Umbilical cord (tissue), 2 donors: ENCODE data around the gene AASDHPPT. TPM values are rescaled to one million over a fixed set of nuclear protein-coding genes. Genes with fewer than 3 reads are reported as not detected.
"Not testable (repeated sequence)": the region's sequence is repeated elsewhere in the genome, so short reads cannot be mapped to it uniquely, and the experiment has no call there.

Experiments used
- DNase-seq: peaks from one replicate; pipeline ENCODE4 v3.0.0-alpha.2; 2015; ENCODE audit warnings: low spot score
- total RNA-seq: library from RNA; depleted of rRNA; stranded (reverse); fragments of >200 nt; gene quantifications from one replicate; pipeline ENCODE4 v1.2.3, GENCODE V29; 2014; ENCODE audit warnings: low replicate concordance; ENCODE audit not compliant: insufficient read depth

Gene AASDHPPT, protein sequence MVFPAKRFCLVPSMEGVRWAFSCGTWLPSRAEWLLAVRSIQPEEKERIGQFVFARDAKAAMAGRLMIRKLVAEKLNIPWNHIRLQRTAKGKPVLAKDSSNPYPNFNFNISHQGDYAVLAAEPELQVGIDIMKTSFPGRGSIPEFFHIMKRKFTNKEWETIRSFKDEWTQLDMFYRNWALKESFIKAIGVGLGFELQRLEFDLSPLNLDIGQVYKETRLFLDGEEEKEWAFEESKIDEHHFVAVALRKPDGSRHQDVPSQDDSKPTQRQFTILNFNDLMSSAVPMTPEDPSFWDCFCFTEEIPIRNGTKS
- total RNA-seq = 50.1 TPM

DNA sequence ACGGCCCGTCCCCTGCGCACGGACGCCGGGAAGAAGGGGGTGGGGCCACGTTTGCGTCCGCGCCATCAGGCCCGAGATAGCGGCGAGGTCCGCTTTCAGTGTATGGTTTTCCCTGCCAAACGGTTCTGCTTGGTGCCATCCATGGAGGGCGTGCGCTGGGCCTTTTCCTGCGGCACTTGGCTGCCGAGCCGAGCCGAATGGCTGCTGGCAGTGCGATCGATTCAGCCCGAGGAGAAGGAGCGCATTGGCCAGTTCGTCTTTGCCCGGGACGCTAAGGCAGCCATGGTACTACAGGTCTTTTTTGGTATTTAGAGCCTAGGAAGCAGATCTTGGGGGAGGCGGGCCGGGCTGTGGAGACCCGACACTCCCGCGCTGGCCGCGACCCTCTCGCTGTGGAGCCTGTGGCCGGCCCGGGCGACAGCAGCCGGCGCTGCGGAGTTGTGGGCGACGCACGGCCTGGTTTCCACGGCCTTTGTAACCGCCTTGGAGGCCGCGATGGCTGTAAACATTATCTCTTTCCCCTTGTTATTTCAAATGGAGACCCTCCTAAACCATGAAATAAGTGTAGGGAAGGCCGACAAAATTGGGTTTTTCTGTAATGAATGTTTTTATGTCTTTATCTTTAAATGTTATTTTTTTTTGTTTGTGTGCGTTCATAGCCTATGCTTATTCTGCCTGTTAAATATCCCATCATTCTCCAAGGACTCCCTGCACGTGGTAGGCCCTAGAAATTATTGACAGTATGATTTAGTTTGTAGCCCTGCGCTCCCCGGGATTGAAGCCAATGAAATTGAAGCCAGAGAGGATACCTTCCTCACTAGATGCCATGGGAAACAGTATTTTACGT is at the start of gene AASDHPPT:
Gene AASDHPPT (plus strand): TSS at position 54 of the 847 bp plus-strand sequence. CDS start 49 bp downstream, at position 103.
- peak; percentile 35 for DNase-seq

DNA sequence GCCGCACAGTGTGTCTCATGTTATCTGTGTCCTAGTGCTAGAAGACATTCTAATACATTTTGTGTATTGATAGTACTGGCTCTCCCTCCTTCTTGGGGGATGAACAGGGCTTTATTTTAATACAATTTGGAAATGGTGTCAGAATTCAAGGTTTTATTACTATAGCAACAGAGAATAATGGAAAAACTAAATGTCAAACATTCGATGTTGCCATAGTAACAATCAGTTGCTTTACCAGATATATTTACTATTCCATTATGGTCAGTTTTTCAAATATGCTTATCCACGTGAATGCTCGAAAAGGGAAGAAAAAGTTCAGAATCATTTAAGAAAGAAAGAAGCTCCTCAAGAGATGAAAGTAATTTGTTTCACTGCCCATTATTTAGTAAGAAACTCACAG is 46.9 kb upstream of the AASDHPPT start:
- no peak for DNase-seq

DNA sequence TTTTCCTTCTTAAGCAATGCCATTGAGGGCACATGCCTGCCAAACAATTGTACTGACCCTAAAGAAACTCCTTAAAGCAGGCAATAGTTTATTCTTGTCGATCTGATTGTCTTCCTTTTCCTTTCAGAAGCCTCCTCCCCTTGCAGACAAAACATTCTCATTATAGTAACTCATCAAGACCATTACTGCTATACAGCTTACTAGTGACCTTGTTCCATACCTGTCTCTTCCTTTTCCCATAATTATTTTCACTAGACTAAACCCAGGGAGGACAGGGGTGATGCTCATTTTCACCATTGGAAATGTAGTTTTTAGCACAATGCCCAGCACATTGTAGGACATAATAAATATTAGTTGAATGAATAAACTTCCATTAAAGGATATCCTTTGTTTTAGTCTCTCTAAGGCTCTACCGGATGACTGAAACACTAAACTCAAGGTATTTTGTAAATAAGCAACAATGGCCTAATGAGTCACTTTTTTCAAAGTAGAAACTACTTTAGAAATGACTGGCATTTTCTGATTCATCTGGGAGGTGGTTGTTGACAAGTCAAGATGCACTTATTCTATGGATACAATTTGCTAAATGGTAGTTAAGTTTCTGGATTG is 46.2 kb upstream of the AASDHPPT start:
- DNase-seq = no peak

DNA sequence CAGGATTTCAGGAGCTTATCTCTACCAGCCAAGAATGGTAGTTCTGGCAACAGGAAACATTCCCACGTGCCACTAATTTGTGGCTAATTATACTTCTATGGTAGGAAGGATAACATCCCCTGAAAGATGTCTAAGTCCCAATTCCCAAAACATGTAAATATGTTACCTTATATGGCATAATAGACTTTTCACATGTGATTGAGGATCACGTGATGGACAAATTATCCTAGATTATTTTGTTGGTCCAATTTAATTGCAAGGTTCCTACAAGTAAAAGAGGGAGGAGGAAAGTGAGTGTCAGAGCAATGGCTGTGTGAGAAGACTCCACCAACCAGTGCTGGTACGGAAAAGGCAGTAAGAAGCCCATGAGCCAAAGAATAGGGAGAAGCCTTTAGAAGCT is 45.5 kb upstream of the AASDHPPT start:
- no peak for DNase-seq

DNA sequence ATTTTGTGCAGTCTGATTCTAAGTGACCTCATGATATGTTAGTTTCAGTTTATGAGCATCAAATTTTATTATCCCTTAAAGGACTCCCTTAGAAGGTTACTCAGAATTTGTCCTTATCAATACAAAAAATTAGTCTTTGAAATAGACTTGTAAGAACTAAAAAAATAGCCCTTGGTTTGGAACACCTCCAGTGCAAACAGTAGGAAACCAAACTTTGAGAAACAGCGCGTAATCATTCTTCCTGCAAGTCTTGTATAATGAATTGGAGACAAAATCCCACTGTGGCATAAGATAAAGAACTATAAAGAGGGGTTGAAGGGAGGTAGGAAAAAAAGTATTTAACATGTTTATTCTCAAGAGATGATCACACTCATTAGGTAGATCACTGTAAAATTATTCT is 44.6 kb upstream of the AASDHPPT start:
- no peak for DNase-seq

DNA sequence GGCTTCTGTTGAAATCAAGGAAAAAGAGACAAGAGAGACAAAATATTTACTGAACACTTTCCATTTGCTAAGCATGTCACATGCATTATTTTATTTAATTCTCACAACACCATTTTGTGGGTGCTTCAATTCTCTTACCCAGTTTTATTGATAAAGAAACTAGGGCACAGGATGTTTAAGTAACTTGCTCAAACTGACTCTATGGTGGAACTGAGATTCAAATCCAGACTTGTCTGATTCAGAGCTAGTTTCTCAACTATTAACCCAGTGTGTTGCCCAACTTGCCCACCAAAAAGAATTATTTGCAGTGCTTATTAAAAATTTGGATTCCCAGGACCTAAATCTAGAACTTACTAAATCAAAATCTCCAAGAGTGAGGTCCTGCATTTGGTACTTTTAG is 33.9 kb upstream of the AASDHPPT start:
- DNase-seq = no peak

DNA sequence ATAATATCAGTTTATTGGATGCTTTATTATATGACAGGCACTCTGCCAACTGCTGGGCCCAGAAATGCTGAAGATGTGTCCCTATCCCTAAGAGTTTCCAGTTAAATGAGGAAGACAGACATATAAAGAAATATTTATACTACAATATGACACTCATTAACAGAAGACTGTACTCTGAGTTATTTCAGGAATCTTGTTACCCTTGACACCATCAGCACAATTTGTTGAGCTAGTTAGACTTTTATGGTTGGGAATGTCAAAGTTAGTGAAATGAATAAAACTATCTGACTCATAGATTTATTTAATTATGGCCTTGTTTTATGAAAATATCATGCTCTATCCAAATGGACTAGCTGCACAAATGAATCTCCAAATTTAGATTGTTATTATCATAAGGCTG is 29.8 kb upstream of the AASDHPPT start:
- DNase-seq = no peak

DNA sequence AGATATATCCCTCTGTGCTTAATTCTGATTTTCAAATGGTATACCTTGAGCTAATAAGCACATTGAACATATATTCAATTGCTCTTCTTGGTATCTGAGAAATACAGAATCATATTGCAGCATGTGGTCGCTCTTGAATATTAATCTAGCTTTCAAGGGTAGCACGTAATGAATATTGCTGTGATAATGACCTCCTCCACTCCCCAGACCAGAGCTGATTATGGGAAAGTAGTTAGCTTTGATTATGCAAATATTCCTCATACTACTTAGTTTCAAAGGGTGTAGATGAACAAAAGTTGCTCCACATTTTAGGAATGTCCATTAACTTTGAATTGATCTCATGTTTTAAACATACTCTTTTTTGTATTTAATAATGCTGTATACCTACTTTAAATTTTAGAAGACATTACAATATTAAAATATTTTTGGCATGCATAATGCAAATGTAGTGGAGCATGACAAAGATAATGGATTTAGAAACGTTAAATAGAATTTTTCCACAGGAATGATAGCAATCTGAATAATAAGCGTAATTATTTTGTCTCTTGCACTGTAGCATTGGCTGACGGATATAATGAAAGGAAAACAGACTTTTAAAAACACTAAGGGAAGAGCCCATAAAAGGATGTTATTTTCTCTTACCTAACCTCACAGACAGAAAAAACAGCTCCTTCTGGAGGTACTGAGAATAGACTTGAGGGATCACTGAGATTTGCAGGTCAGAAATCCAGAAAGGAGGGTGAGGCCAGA is 27.6 kb upstream of the AASDHPPT start:
- no peak for DNase-seq

DNA sequence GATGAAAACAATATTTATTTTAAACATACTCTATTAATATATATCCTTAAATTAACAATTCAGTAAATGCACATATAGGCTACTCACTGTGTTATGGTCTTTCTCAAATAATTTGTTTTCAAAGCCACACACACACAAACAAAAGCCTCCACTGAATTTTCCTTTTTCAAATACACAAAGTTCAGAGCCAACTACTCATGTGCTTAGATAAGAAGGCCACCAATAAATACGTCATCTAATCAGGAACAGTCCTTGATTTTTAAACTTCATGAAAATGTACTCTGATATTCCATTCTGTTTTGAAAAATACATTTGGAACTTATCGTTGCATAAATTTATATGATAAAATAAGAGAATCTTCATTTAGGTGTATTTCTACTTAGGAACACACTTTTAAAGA is 26.4 kb upstream of the AASDHPPT start:
- no peak for DNase-seq

DNA sequence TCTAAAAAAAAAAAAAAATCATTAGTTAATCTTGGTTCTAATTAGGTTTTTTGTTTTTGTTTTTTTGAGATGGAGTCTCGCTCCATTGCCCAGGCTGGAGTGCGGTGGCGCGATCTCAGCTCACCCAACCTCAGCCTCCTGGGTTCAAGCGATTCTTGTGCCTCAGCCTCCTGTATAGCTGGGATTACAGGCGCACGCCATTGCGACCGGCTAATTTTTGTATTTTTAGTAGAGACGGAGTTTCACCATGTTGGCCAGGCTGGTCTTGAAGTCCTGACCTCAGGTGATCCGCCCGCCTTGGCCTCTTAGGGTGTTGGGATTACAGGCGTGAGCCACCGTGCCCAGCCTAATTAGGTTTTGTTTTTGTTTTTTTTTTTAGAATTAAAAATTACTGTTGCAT is 19.1 kb upstream of the AASDHPPT start:
- DNase-seq = not testable (repeated sequence)

DNA sequence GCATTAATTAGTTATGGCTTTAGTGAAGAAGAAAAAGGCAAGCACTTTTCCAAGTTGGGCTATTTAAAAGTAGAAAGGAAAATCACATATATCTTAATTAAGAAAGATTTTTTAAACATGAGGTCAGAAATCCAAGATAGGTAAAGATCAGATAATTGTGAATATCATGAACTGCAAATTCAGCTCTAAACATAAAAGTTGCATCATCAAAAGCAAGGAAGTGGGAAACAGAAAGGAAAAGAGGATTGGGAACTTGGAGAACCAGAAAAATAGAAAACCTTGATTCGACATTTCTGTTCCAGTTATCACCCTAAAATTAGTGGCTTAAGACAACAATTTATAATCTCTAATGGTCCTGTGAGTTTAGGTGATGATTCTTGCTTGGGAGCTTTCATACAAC is 17.8 kb upstream of the AASDHPPT start:
- DNase-seq = no peak

DNA sequence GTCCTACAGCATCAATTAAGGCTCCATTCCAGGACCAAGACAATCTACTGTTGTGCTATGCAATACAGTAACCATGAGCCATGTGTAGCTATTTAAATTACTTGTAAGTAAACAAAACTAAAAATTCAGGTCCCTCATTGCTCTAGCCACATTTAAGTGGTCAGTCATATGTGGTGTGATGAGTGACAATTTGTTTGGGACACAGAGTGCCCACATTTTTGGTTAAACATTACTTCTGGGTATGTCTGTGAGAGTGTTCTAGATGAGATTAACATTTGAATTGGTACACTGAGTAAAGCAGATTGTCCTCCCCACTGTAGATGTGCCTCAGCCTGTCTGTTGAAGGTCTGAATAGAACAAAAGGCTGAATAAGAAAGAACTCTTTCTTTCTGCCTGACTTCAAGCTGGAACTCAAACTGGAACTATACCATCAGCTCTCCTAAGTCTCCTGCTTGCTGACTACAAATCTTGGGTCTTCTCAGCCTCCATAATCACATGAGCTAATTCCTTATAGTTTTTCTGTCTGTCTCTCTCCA is 16.1 kb upstream of the AASDHPPT start:
- no peak for DNase-seq

DNA sequence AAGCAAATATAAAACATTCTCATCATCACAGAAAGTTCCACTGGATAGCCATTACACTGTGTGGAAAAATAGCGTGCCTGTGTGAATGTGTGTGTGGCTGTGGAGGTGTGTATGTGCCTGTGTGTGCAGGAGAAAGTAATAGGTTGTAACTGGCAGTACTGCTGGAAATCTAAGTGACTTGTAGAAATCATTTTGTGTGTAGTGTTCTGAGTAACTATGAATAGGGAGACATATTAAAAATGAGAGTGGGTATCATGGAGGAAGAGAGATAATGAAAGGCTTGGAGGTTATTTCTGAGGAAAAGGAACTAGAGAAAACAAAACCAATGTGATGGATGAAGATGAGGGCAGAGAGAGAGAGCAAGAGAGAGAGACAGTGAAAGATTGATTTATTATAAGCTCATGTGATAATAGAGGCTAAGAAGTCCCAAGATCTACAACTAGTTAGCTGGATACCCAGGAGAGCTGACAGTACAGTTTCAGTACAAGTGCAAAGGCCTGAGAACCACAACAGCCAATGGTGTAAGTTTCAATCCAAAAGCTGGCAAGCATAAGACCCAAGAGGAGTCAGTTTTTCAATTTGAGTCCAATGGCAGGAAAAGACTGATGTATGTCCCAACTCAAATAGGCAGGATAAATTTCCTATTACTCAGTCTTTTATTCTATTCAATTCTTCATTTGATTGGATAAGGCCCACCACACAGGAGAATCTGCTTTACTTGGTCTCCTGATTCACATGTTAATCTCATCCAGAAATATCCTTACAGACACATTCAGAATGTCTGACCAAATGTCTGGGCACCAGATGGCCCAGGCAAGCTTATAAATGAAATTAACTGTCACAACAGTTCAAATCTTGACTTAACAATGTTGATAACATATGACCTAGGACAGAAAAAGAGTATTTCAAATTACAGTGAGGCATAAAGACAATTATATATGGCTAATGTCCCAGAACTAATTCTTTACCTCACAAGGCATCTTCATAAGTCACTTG is 15.2 kb upstream of the AASDHPPT start:
- DNase-seq = no peak

DNA sequence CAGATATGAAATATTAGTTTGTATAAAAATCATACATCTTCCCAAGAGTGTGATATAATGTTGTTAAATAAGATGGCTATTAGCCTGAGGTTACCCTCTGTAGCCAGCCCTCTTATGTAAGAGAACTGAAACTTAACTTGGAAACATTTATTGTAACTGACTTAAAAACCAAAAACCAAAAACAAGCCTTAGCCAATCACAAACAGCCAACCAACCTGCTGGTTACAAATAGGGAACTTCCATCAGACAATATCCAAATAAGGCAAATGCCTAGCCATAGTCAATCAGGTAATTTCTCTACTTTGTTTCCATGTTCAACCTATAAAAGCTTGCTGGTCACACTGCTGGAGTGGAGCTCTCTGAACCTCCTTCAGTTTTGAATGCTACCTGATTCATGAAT is 14.5 kb upstream of the AASDHPPT start:
- no peak for DNase-seq

DNA sequence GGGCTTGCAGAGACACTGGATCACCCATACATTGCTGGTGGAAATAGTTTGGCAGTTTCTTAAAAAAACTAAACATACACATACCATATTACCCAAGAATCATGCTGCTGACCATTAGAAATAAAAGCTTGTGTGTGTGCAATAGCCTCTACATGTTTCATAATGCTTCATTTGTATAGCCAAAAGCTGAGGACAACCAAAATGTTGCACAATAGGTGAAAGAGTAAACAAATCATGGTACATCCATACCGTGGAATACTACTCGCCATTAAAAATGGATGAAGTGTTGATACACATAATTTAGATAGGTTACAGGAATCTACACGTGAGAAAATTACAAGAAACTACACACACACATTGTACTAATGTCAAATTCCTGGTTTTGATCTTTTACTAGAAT is 6.9 kb upstream of the AASDHPPT start:
- DNase-seq = no peak

DNA sequence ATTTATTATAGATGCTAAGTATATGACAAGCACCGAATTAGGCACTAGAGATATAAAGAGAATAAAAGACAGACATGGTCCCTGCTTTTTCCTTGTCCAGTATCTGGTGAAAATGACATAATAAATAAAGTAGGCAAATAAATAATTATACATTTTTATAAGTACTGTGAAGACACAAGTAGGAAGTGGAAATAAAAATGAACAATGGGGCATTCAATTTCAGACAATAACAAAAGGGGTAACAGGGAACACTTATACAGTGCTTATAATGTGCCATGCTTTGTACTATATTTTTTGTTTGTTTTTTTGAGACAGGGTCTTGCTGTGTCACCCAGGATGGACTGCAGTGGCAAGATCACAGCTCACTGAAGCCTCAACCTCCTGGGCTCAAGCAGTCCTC is 4.7 kb upstream of the AASDHPPT start:
- DNase-seq = no peak

DNA sequence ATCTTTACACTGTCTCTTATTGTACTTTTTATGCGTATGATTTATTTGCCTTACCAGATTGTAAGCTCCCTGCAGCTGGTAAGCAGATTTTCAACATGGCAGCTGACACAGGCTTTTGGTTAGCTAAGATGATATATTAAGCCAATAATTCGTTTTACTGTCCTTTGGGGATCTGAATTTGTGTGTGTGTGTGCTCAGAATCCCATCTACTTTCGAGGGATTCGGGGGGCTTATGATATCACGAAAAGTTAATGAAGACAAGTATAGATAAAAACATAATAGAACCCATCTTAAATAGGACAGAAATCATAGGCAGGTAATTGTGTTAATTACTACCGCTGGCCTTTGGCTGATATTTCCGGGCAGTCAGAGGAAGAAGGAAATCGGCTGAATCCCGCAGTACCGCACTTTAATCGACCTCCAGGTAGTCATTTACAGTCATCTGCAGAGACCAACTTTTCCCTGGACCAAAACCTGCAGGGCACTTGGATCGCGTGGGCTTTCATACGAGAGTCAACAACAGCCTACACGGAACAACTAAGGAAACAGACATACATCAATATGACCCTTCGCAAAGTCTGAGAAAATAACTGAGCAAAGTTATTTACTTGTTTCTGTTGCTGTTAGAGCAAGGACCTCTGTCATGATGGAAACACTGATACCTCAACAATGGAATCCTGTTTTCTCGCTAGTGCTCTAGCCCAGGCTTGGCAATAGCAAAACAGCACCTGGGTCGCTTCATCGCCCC is 1.1 kb upstream of the AASDHPPT start:
- DNase-seq = no peak

DNA sequence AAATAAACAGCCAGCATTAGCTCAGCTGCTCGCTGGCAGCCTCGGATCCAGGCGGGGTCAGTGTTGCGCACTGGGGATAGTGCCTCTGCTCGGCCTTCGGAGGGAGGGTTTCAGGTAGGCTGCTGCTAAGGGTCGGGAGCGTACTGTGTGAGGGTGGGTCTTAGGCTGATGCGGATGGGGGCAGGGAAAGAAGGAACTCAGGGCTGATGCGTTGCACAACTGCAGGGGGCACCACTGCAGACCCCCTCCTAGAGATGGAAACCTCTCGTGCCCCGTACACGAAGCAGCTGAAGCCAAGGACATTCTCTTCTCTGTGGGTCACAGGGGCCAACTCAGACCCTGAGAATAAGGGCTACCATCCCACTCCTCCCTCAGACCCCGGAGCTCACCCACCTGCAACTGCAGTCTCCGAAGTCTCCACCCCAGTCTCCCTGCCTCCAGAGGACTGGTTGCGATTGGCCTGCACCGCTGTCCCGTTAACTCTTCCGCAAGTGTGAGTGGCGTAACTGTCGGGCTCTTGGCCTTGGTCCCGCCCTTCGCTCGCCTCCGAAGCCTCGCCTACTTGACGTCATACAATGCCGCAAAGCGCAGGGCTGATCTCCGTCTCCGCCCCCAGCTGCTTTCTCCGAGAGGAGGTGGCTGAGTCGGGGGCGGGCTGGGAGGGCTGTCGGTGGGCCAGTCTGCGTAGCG is 398 bp upstream of the AASDHPPT start, which contains the start of gene KBTBD3:
Gene KBTBD3 (minus strand): TSS at position 429 of the 690 bp plus-strand sequence. CDS start 18,250 bp downstream, outside the sequence.
- peak; percentile 100 for DNase-seq

DNA sequence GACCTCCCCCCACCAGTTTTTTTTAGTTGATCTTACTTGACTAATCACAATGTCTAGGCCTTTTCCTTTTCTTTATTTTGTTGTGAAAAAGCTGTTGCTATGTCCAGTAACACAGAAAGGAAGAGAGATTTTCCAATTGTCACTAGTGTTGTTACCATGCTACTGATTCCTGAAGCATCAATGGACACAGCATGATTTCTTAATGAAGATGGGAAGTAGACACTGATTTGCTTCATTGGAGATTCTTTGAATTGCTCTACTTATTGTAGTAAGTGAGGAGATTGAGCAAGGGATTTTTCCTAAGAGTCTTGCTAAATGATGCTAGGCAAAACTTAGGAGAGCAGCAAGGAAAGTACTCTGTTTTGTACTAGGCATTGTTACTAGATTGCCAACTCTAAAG is 4.6 kb downstream of the AASDHPPT start:
- no peak for DNase-seq
